Stimulated activated CD8-positive, alpha-beta memory T cell treated with anti-CD3 and anti-CD28 coated beads, Interleukin-2, amount 100 ng/mL, for 48 hours (primary cell): ENCODE measurements around the gene MLPH.

ENCODE experiments used
- DNase-seq, 2 donors: peaks; one replicate each; pipeline ENCODE4 v3.0.0-alpha.2; 2020; ENCODE audit warnings: low read depth in 2 of 2

MLPH gene

GRCh38 chr2:237603049-237603717 lies 116.1 kb downstream of the MLPH start:
- no peak for DNase-seq

DNA sequence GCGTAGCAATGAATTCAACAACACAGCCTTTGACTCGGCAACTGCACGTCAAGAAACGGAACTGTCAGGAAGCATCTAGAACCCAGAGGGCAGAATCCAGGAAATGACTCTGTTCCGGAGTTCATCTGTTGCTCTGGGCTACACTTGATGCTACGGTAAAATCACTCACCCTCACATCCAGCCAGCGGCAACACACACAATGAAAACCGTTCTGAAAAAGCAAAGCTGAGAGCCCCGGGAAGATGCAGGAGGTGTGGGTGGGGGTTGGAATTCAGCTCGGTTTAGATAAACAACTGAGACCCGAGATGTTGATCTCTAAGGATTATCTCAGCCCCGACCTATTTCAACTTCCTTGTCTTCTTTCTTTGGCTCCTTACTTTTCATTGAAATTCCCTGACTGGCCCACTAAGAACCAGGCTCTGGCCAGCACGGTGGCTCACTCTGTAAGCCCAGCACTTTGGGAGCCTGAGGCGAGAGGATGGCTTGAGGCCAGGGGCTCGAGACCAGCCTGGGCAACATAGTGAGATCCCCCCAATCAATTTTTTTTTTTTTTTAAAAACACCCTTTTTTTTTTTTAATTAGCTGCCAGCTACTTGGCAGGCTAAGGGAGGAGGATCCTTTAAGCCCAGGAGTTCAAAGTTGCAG lies 116.8 kb downstream of the MLPH start:
- DNase-seq: no peak

- no peak for DNase-seq
Observed at GRCh38 chr2:237604391-237604790, 117.3 kb downstream of the MLPH start.
